GM23248 (cell line): ENCODE results near the gene MSANTD2.

Source experiments
- EZH2 ChIP-seq: fragments of 200-600 bp; sonication (generic); IDR thresholded peaks from 2 replicates; pipeline ENCODE4 v1.6.1; 2018; ENCODE audit warnings: antibody characterized with exemption, mild to moderate bottlenecking; ENCODE audit not compliant: insufficient read depth, poor library complexity, severe bottlenecking
- EZH2phosphoT487 ChIP-seq: fragments of 200-600 bp; sonication (generic); IDR thresholded peaks from 2 replicates; pipeline ENCODE4 v1.6.1; 2018; ENCODE audit warnings: antibody characterized with exemption, moderate library complexity, mild to moderate bottlenecking, low read depth; ENCODE audit not compliant: insufficient read depth

GRCh38 chr11:124753205-124753604 is 47.0 kb downstream of the MSANTD2 start:
- no peak for TF ChIP-seq EZH2
- no peak for TF ChIP-seq EZH2phosphoT487
